GM21619 (cell line): Measurements from ENCODE around the gene KDM5C.

ENCODE experiments used
- ATAC-seq: cut with Tn5 transposase; IDR thresholded peaks from one replicate; pipeline ENCODE4 v1.9.1; 2021; ENCODE audit not compliant: unreplicated experiment

KDM5C gene

DNA sequence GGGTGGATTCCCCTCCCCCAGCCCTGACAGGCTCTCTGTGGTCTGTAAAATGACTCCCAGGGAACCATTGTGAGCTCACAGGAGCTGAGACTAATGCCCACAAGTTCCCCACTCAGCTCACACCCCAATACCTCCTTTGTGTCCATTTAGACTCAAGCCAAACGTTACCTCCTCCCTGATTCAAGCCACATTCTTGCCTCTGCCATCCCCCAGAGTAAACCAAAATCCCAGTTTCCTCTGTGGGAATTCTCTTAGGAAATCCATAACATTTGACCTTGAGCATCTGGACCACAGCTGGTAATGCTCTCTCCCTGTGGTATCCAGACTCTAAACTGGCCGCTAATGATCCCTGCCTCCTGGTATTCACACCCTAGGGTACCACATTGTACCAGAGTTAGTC, 26.3 kb upstream of the KDM5C start:
- ATAC-seq: no peak

DNA sequence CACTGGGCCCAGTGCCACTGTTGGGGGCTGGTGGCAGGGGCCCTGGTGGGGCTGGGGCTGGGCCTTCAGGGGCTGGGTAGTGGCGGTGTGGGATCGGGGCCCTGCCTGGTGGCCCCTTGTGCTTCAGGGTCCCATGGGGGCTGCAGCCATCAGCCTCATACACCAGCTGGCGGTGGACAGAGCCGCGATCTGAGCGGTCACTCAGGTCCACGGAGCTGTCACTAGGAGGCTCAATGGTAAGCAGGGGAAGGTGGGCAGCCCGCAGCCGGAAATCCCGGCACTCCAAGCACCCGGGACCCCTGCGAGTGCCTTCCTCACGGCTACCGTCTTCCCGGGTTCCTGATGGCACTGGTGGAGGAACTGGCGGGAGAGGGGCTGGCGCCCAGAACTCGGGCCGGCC, 25.5 kb upstream of the KDM5C start:
- no peak for ATAC-seq

DNA sequence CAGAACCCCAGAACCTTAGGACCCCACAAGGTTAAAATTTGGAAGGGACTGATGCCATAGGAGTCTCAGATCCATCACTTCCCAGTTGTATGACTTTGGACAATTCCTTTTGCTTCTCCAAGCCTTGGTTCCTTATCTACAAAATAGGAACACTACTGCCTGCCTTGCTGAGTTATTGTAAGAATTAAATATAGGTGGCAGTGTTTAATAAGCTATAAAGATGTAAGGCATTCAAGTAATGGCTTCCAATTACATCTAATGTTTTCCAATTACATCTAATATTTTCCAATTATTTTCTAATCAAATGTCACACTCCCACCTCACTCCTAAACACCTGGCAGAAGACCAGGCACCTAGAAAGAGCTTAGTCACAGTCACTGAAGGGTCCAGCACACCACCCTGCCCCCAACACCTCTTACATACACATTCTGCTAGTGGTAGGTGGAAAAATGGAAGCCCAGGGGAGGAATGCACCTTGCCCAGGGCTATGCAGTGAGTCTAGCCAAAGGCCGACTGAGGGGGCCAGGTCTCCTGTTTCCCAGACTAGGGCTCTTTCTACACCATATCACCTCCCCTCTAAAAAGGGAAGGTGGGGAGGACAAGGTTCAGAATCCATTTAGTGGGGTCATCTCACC, 24.5 kb upstream of the KDM5C start:
- ATAC-seq: no peak

DNA sequence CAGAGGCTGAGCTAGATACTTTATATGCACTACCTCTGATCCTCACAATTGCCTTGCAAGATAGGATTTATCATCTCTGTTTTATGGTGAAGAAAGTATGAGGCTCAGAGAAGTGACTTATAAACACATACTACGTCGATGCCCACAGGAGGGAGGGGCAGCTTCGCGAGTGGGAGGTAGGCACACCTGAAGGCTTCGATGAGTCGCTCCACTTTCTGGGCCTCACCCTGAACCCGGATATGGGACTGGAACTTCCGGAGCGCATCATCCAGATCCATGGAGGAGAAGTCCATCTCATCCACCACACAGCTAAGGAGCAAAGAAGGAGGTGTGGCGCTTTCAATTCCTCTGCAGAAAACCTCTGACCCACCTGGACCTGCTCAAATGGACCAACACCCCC, 22.9 kb upstream of the KDM5C start:
- no peak for ATAC-seq

DNA sequence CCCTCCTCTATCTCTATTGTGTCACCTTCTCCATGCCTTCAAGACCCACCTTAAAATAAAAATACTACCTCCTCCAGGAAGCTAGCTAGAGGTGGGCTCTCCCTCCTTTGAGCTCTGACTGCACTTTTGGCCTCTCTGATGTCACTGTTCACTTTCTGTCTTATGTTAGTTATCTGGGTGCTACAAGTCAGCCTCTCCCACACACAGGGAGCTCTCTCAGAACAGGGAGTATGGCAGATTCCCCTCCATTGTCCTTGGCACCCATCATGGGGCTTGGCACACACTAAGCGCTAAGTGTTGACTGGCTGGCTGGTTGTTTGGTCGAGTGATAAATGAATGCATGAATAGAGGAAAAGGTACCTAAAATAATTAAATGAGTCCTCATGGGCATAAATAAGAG, 21.2 kb upstream of the KDM5C start:
- no peak for ATAC-seq

DNA sequence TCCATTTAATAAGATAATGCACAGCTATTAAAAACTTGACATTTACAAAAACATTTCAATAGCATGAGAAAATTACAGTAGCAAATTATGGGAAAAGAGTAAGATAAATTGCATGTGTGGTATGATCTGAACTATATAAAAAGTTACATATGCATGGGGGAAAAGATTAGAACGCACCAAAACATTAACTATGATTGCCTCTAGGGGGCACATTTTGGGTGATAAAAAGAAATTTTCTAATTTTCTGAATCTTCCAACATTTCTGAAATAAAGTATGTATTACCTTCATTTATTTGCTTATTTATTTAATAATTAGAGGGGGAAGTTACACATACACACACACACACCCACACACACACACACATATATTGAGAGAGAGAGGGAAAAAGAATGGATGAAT, 19.6 kb upstream of the KDM5C start:
- no peak for ATAC-seq

DNA sequence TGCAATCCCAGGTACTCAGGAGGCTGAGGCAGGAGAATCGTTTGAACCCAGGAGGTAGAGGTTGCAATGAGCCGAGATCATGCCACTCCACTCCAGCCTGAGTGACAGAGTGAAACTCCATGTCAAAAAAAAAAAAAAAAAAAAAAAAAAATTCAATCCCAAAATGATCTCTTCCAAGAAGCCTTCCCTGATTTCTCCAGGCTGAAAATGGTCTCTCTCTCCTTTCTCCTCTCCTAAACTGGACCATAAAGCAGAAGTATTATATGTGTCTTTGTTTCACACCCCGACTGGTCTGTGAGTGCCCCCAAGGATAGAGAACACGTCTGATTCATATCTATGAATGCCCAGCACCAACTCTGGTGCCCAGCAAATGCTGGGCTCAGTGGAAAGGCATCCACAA, 17.3 kb upstream of the KDM5C start:
- no peak for ATAC-seq

DNA sequence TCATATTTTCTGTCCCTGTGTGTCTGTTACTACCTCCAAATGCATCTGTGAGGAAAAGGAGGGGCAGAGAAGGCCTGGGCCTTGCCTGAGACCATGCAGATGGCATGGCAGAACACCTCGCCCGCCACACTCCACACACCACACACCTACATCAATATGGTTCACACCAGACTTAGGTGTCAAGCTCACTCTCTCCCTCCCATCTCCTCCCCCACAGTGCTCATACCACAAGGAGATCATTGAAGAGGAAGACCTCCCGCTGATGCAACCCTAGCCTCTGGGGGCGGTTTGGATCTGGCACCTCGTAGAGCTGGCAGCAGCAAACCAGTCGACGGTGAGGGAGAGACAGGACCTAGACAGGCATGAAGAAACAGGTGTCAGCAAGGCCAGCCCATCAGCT, 16.6 kb upstream of the KDM5C start:
- ATAC-seq: no peak

DNA sequence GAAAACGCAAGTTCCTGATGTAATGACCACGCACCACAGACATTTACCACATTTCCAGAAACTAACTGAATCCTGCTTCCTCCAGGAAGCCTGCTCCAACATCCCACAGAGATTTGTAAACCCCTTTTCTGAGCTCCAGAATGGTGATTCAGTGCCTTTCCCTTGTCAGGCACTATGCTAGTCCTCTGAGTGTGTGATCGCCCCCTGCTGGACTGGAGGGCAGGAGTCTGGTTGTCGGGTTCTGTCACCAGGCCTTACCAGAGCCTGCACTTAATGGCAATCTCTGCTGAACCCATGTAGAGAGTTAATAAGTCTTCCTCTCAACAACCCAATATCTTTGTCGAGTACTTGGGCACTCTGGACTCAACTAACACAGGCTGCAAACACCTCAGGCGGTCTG, 14.5 kb upstream of the KDM5C start:
- ATAC-seq: no peak

DNA sequence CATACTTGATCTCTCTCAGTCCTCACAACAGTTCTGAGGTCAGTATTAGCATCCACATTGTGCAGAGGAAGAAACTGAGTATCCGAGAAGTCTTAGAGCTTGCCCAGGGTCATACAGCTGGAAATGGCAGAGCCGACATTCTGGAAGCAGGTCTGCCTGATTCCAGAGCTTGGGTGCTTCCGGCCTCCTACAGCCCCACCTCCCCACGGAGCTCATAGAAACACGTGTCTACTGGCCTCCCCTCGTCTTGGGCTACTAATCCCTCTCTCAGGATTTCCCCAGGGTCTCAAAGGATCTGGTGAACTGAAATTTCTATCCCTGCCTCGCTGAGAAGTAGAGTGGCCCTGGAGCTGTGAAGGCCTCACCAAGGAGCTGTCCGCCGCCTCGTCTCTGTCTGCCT, 12.0 kb upstream of the KDM5C start:
- no peak for ATAC-seq

DNA sequence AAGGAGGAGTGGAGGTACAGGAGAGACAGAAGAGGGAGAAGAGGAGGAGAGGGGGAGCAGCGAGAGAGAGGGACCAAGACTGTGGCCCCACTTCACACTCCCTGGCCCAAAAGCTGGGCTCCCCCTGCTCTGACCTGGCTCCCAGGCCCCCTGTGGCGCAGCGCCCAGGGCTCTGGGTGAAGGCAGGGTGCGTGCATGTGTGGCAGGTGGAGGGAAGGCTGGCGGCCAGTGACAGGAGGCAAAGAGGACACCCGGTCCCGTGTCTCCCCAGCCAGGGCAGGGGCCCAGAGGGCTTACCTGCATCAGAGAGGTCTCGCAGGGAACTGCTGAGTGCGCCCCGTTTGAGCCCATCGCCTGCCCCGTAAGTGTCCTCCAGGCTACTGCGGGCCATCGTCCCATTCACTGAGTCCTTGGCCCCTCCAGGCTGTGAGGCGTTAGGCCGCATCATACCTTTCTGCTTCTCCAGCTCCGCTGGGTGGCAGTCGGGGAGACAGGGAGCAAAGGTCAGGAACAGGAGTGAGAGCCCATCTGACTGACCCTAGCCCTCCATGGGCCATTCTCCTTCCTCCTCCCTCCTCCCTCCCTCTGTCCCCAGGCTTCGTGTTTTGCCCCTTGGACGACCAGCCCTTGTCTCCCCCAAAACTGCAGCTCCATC, 11.1 kb upstream of the KDM5C start:
- no peak for ATAC-seq

DNA sequence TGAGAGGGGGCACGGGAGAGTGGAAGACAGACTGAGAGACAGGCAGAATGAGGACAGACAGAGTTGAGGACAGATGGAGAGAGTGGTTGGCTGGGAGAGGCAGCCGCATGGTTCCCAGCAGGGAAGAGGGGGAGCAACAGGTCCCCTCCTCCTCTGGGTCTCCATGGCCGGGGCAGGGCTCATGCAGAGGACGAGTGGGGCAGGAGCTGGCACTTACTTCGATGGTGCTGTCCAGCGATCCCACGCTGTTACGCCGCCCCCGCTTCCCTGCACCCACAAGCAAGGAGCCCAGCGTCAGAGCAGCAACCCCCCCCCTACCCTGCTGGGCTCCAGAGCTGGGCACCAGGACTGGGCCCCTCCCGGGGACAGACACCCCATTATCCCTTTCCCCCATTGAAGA, 10.6 kb upstream of the KDM5C start:
- ATAC-seq: no peak

DNA sequence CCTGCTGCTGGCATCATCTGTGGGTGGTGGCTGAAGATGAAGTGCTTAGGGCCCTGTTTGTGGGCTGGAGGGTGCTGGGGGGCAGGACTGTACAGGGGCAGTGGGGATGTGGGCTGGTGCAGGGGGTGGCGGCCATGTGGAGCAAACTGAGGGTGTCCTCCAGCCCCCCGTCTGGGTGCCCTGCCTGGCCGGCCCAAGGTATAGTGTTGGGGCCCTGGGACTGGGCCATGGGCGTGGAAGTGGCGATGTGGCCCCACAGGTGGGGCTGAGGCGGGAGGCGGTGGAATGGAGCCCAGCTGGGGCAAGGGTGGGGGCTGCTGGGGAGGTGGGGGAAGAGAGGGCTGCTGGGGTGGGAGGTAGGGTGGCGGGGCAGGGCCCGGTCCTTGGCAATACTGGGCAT, 9.5 kb upstream of the KDM5C start:
- ATAC-seq: no peak

DNA sequence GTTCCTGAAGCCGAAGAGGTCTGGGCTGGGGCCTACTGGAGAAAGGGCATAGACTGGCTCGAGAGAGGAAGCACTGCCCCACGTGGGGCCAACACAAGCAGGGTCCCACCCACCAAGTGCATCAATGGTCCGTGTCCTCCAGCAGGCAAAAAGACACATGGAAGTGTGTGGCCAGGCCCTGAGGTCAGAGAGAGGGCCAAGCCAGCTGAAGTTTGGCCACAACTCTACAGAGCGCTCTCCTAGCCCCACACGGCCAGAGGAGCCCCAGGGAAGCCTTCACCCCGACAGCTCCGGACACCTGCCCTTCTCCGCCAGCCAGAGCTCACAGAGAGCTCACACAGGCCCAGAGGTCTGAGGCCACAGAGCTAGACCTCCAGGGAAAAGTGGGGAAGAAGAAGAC, 8.5 kb upstream of the KDM5C start:
- no peak for ATAC-seq

DNA sequence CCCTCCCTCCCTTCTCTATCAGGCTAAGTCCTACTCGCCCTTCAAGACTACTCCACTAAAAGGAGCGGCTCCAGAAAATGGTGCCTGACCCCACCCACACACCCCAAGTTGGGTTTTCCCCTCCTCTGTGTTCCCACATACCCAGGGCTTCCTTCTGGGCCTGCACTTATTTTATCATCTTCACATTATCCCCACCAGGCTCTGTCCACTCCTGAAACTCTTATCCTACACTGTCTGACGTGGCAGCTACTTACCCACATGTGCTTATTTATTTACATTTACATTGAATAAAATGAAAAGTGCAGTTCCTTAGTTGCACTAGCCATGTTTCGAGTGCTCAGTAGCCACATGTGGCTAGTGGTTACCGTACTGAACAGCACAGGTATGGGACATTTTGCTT, 5.1 kb upstream of the KDM5C start:
- no peak for ATAC-seq

DNA sequence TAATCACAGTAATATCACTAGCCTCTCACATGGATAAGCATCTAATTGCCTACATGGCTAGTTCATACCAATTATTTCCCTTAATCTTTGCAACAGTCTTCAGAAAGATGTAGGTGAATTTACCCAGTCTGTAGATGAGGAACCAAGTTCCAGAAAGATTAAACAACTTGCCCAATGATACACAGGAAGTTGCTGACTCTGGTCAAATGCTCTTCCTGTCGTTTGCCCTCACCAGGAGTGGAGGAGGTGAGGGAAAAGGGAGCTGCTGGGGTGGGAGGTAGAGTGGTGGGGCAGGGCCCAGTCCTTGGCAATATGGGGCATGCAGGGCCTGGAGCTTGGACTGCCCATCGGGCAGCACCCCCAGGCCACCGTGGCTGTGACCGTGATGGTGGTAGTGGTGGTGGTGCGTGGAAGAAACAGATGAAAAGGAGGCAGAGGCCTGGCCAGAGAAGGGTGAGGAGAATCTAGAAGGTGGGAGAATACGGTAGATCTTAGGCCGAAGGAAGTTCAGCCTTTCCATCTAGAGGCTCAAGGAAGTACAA, 2.3 kb upstream of the KDM5C start:
- no peak for ATAC-seq

DNA sequence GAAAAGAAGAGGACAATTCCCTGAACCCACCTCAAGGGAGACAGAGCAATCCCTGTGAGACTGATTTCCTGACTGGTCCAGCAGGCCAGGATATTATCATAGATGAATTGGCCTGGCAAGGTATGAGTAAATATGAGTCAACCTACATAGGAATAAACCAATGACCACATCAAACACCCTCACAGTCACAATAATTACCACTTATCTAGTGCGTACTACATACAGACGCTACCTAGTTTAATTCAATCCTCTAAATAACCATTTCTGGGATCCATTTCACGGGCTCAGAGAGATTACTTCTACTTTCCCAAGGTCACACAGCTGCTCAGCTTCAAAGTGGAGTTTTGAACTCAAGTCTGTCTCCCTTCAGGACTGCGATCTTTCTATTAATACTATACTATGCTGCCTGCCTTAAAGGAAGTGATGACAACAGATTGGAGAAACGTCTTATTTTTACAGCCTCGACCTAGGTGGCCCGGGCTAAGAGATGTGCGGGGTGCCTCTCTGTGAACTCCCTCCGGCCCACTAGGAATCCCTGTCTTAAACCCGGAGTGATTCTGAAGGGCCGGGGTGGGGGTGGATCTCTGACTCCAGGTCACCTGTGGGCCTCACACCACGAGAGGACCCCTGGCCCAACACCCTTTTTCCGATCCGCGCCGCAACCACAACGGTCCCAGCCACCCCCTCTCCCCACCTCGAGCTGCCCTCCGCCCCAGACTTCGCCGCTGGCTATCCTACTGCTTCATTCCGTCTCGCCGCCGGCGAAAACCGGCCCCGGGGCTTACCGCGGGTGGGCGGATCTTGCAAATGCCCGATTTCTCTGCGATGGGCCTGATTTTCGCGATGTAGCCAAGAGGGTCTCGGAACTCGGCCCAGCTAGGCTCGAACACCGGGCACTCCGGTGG, 800 bp downstream of the KDM5C start:
- no peak for ATAC-seq

DNA sequence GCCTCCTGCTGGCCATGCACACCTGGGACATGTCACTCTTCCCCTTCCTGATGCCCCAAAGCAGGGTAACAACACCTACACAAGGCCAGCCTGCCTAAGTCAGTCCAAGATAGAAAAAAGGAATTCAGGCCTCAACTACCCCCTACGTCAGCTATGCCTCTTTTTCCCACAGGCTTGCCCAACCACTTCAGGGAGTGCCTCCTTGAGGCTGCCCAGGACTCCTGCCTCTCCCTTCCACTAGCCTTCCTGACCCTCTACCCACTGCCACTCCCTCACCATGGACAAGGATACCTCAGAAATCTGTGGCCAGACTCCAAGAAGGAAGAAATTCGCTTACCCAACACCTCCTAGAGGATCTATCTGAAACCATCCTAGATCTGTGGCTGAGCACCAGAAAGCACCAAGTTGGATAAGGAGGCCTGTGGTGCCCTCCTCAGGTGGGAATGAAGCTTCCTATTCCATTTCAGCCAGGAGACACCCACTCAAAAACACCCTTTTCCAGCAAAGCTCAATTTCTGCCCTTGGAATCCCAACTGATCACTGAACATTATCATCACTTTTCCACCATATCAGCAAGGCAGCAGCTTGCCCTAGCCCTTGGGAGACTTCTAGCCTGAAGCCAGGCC, 1.8 kb downstream of the KDM5C start:
- ATAC-seq: no peak

DNA sequence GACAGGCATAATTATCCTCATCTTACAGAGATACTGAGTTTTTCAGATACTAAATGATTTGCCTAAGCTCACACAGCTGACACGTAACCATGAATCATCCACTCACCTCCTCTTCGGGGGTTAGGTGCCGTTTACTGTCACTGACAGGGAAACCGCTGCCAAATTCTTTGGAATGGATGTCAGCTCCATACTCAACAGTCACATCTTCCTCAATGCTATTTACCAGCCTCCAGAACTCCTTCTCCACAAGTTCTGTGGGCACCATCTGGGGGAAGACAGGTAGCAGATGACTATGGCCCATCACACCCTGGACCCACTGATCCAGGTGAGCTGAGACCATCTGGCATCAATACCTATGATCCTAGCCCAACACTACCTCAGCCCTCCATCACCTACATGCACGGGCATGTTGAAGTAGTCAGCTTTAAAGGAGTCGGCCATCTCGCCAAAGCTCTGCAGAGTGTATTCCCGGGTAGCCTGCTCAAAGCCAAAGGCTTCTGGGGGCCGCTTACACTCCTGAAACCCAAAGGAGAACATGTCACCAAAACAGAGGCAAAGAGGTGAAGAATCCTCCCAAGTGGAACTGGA, 13.5 kb downstream of the KDM5C start:
- ATAC-seq: no peak

DNA sequence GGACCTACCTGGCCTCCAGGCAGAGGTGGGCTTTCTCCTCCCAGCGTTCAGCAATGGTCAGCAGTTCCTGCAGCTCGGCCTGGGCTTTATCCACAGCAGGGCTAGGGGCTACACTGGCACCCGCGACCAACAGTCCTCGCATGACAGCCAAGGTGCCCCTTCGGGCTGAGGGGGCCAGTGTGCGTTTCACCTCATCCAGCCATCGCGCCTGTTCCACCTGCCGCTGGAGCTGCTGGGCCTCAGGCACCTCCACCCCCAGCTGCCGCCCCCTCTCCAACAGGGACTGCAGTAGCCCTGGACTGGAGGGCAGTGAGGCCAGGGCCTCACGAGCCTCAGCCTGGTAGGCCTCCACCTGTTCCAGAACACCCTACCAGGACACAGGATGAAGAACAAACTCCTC, 28.3 kb downstream of the KDM5C start:
- no peak for ATAC-seq

DNA sequence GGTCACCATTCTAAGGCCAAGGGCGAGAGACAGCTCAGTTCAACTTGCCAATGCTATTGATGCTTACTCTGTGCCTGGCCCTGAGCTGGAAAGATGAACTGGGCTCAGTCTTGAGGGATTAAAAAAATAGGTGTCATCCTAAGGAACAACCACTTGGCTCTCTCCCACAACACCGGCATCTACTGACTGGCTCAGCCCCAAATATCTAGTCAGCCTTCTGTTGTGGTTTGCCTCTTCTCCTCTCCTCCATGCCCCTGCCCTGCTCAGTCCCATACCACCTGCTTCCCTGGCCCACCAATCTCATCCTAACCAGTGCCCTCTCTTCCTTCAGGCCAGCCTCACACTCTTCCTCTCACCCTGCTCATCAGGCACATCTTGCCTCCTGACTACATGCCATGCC, 29.6 kb downstream of the KDM5C start:
- ATAC-seq: no peak
